B cell (primary cell): Measurements from ENCODE around the gene MEIKIN. TPM values are rescaled to one million over a fixed set of nuclear protein-coding genes. Genes with fewer than 3 reads are reported as not detected.
"Not testable (repeated sequence)": the region's sequence is repeated elsewhere in the genome, so short reads cannot be mapped to it uniquely, and the experiment has no call there.

Experiments used
- ATAC-seq: fragments of 200-7000 bp; cut with Tn5 transposase; one replicate; pipeline ENCODE4 v1.10.0; 2021; ENCODE audit warnings: low read depth, mild to moderate bottlenecking, moderate number of reproducible peaks, moderate library complexity
- CTCF ChIA-PET: fragments of 350-600 bp; sonication (Branson Sonifier 250); formaldehyde crosslinking; loops from one replicate; lab custom pipeline; 2021; ENCODE audit warnings: antibody characterized with exemption, inconsistent platforms; lab: Charles Lee
- POLR2A ChIA-PET: fragments of 350-600 bp; sonication (Branson Sonifier 250); formaldehyde crosslinking; loops from one replicate; lab custom pipeline; 2021; ENCODE audit warnings: antibody characterized with exemption; lab: Charles Lee
- DNase-seq: peaks from one replicate; pipeline ENCODE4 v3.0.0; 2013
- H2AFZ ChIP-seq: 2 replicates; pipeline ENCODE4 v1.6.1; 2012; ENCODE audit warnings: mild to moderate bottlenecking, low read depth, low read length; ENCODE audit not compliant: insufficient read depth, poor library complexity, severe bottlenecking
- H3K27ac ChIP-seq, 2 donors: 1 replicate in 1 of 2; 2 replicates in 1 of 2; pipeline ENCODE4 v1.5.1; 2012 to 2013; ENCODE audit warnings: low read length in 2 of 2, mild to moderate bottlenecking in 2 of 2, moderate library complexity in 1 of 2
- H3K27me3 ChIP-seq, 4 experiments: fragments of 200-600 bp in 1 of 4; sonication (generic) in 1 of 4; replicated peaks in 1 of 4; 1 replicate in 2 of 4; 2 replicates in 2 of 4; pipeline versions ENCODE4 v1.6.1 to v1.7.0; 2013 to 2016; ENCODE audit warnings: low read length in 3 of 4, mild to moderate bottlenecking in 2 of 4, mixed read lengths in 1 of 4, moderate library complexity in 1 of 4; ENCODE audit not compliant: insufficient read depth in 4 of 4, control insufficient read depth in 3 of 4; ENCODE audit errors: control extremely low read depth in 1 of 4
- H3K36me3 ChIP-seq, 2 experiments: replicated peaks in 1 of 2; 1 replicate in 1 of 2; 2 replicates in 1 of 2; pipeline versions ENCODE4 v1.6.1 to v1.7.1; 2013; ENCODE audit warnings: low read length in 1 of 2; ENCODE audit not compliant: insufficient read depth in 2 of 2, control insufficient read depth in 1 of 2; ENCODE audit errors: control extremely low read depth in 1 of 2, extremely low read depth in 1 of 2
- H3K4me1 ChIP-seq, 2 donors: fragments of 200-600 bp in 1 of 2; sonication (generic) in 1 of 2; 1 replicate in 1 of 2; 2 replicates in 1 of 2; pipeline versions ENCODE4 v1.5.1 to v1.6.1; 2013 to 2017; ENCODE audit warnings: low read length in 2 of 2; ENCODE audit not compliant: control insufficient read depth in 2 of 2, insufficient read depth in 2 of 2
- H3K4me2 ChIP-seq: replicated peaks from 2 replicates; pipeline ENCODE3; 2012; ENCODE audit warnings: mild to moderate bottlenecking, low read depth, low read length; ENCODE audit not compliant: poor library complexity, severe bottlenecking
- H3K4me3 ChIP-seq, 5 experiments: fragments of 200-600 bp in 1 of 5; sonication (generic) in 1 of 5; 1 replicate in 3 of 5; 2 replicates in 2 of 5; pipeline versions ENCODE4 v1.5.1 to v1.7.0; 2011 to 2016; ENCODE audit warnings: low read length in 4 of 5, mild to moderate bottlenecking in 4 of 5, low read depth in 2 of 5, control low read depth in 1 of 5, moderate library complexity in 1 of 5; ENCODE audit not compliant: insufficient read depth in 1 of 5; ENCODE audit errors: control extremely low read depth in 1 of 5, extremely low read depth in 1 of 5
- H3K79me2 ChIP-seq: fragments of 200-600 bp; sonication (generic); one replicate; pipeline ENCODE4 v1.6.0; 2016; ENCODE audit warnings: low read length; ENCODE audit not compliant: control insufficient read depth, insufficient read depth
- H3K9ac ChIP-seq: fragments of 200-600 bp; sonication (generic); 2 replicates; pipeline ENCODE4 v1.6.1; 2017; ENCODE audit warnings: mild to moderate bottlenecking, low read length, moderate library complexity
- H3K9me3 ChIP-seq, 3 donors: one replicate each; pipeline versions ENCODE4 v1.6.1 to v1.7.1; 2013; ENCODE audit warnings: low read length in 2 of 3; ENCODE audit not compliant: control insufficient read depth in 2 of 3, insufficient read depth in 1 of 3; ENCODE audit errors: control extremely low read depth in 1 of 3
- H4K20me1 ChIP-seq: 2 replicates; pipeline ENCODE4 v1.6.0; 2012; ENCODE audit warnings: mild to moderate bottlenecking, low read length; ENCODE audit not compliant: insufficient read depth, control insufficient read depth, poor library complexity, severe bottlenecking
- H3K27ac Mint-ChIP-seq: one replicate; pipeline ENCODE4 v1.8.0; 2021; ENCODE audit warnings: mixed read lengths
- H3K27me3 Mint-ChIP-seq: one replicate; pipeline ENCODE4 v1.8.0; 2021; ENCODE audit warnings: mixed read lengths
- H3K4me1 Mint-ChIP-seq: one replicate; pipeline ENCODE4 v1.8.0; 2021; ENCODE audit warnings: mixed read lengths
- H3K4me3 Mint-ChIP-seq: one replicate; pipeline ENCODE4 v1.8.0; 2021; ENCODE audit warnings: mixed read lengths
- H3K9me3 Mint-ChIP-seq: one replicate; pipeline ENCODE4 v1.8.0; 2022; ENCODE audit warnings: mixed read lengths; ENCODE audit not compliant: insufficient read depth
- EZH2 ChIP-seq: IDR thresholded peaks from 2 replicates; pipeline ENCODE4 v1.6.1; 2012; ENCODE audit warnings: borderline replicate concordance, low read depth, mild to moderate bottlenecking, moderate library complexity, low read length; ENCODE audit not compliant: insufficient read depth, poor library complexity, severe bottlenecking
- WGBS: methylation state at CpG from one replicate; pipeline ENCODE4 v1.1.5; 2013; ENCODE audit warnings: missing lambda C conversion rate; ENCODE audit not compliant: insufficient coverage; 5-methylcytosine and 5-hydroxymethylcytosine counted together
- intact Hi-C: fragments of 100-400 bp; cut with micrococcal nuclease; formaldehyde crosslinking; loops from one replicate; pipeline ENCODE4 v1.10.0; 2022
- polyA plus RNA-seq: library from polyadenylated mRNA; depleted of rRNA; stranded (reverse); fragments of >200 nt; gene quantifications from 2 replicates; pipeline ENCODE4 v1.2.3, GENCODE V29; 2012
- total RNA-seq, 2 donors: library from RNA; stranded (reverse); fragments of 120-200 nt in 1 of 2; gene quantifications; 1 replicate in 1 of 2; 2 replicates in 1 of 2; pipeline versions ENCODE4 v1.2.3 to v1.2.4, GENCODE V29; 2013 to 2022
- TF ChIP-seq, protein P1 (sequence below): fragments of 200-600 bp; IDR thresholded peaks from one replicate; pipeline ENCODE4 v1.8.0; 2022; ENCODE audit warnings: antibody characterized with exemption, mild to moderate bottlenecking

The MEIKIN gene
- total and polyA plus RNA-seq, 2 donors (not counting 1 experiment from before 2014, with no cell fraction given): not detected

DNA sequence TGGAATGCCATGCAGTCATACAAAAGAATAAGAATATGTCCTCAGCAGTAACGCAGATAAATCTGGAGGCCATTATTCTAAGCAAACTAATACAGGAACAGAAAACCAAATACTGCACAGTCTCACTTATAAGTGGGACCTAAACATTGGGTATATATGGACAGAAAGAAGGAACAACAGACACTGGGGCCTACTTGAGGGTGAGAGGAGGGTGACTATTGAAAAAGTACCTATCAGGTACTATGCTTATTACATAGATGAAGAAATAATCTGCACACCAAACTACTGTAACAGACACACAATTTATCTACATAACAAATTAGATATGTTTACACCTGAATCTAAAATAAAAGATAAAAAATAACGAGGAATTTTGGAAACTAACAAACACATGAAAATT is 38.8 kb downstream of the MEIKIN start:
- intact Hi-C loops: no loop called here
- DNase-seq (no peak), ATAC-seq (no peak)
- H3K27me3 ChIP-seq: no peaks in the 10 kb centered on the region
- ChIA-PET CTCF (no interaction called here), POLR2A (no interaction called here)
- H3K79me2 ChIP-seq: no peaks in the 10 kb centered on the region
- H2AFZ ChIP-seq: no peak overlapping the region
- Mint-ChIP-seq H3K4me1 (peaks cover 2% of the 10 kb centered on the region), H3K9me3 (peaks cover 22% of the 10 kb centered on the region), H3K4me3 (no peak overlapping the region), H3K27me3 (peaks cover 34% of the 10 kb centered on the region), H3K27ac (no peak overlapping the region)
- no peaks in the 10 kb centered on the region for H4K20me1 ChIP-seq
- WGBS: no CpG with 5 or more reads among the region's 2 CpGs
- no peak overlapping the region for H3K4me2 ChIP-seq
- no peak overlapping the region for H3K27ac ChIP-seq
- H3K4me3 ChIP-seq: no peak overlapping the region
- TF ChIP-seq, protein P1, sequence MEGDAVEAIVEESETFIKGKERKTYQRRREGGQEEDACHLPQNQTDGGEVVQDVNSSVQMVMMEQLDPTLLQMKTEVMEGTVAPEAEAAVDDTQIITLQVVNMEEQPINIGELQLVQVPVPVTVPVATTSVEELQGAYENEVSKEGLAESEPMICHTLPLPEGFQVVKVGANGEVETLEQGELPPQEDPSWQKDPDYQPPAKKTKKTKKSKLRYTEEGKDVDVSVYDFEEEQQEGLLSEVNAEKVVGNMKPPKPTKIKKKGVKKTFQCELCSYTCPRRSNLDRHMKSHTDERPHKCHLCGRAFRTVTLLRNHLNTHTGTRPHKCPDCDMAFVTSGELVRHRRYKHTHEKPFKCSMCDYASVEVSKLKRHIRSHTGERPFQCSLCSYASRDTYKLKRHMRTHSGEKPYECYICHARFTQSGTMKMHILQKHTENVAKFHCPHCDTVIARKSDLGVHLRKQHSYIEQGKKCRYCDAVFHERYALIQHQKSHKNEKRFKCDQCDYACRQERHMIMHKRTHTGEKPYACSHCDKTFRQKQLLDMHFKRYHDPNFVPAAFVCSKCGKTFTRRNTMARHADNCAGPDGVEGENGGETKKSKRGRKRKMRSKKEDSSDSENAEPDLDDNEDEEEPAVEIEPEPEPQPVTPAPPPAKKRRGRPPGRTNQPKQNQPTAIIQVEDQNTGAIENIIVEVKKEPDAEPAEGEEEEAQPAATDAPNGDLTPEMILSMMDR: no peak
- TF ChIP-seq EZH2: no peak
- H3K9ac ChIP-seq: no peak overlapping the region
- peaks cover 4 to 11% (median 7%) of the 10 kb centered on the region in 3 donors for H3K9me3 ChIP-seq
- H3K4me1 ChIP-seq: no peaks in the 10 kb centered on the region
- H3K36me3 ChIP-seq: no peaks in the 10 kb centered on the region

DNA sequence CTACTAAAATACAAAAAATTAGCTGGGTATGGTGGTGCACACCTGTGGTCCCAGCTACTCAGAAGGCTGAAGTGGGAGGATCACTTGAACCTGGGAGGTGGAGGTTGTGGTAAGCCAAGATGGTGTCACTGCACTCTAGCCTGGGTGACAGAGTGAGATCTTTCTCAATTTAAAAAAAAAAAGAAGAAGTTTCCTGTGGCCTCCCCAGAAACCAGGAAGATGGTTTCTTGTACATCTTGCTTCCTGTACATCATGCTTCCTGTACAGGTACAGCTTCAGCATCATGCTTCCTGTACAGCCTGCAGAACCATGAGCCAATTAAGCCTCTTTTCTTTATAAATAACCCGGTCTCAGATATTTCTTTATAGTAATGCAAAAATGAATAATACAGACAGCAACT is 43.2 kb downstream of the MEIKIN start:
- H2AFZ ChIP-seq, H3K27ac ChIP-seq, H3K4me2 ChIP-seq, ATAC-seq, H3K4me3 Mint-ChIP-seq, H3K79me2 ChIP-seq, H3K4me3 ChIP-seq, intact Hi-C loops, CTCF ChIA-PET, H4K20me1 ChIP-seq, H3K36me3 ChIP-seq, DNase-seq, H3K4me1 ChIP-seq, H3K27ac Mint-ChIP-seq, POLR2A ChIA-PET, H3K9ac ChIP-seq, H3K4me1 Mint-ChIP-seq: not testable (repeated sequence)
- Mint-ChIP-seq H3K9me3 (peaks cover 16% of the 10 kb centered on the region), H3K27me3 (peaks cover 25% of the 10 kb centered on the region)
- Histone ChIP-seq H3K9me3 (peaks cover 4 to 33% (median 13%) of the 10 kb centered on the region in 3 donors), H3K27me3 (peaks cover 0 to 12% (median 0%) of the 10 kb centered on the region in 4 experiments)
- no CpG with 5 or more reads among the region's 1 CpG for WGBS
